Right ventricle myocardium inferior (tissue), 1 donor: Measurements from ENCODE around the gene SLC25A21. TPM values are rescaled to one million over a fixed set of nuclear protein-coding genes. Genes with fewer than 3 reads are reported as not detected.

ENCODE experiments used
- microRNA-seq: library from miRNA; unstranded; fragments of <30 nt; microRNA quantifications from one replicate; pipeline ENCODE4 v1.2.0, GENCODE V29; 2020
- total RNA-seq: library from RNA; stranded (reverse); fragmentation: NEBNext Ultra II Directional; extraction: Animal tissue kit (Norgen Biotek cat#: 25700); gene quantifications from one replicate; pipeline ENCODE4 v1.2.1, GENCODE V29; 2021
- donor health status: DM: no; HTN: yes; CAD: no; lungs with severe emphysema.

Gene SLC25A21
- total RNA-seq, 1 donor from 2014 or later, result 0.76 TPM

Small RNA genes within 50 kb of the gene (microRNA-seq; reads per million reads assigned to microRNA genes)
- not detected for gene MIR4503

Other genes with a start within 250 kb of the SLC25A21 start
- 7.0 TPM for gene MIPOL1, start 25.3 kb upstream of the SLC25A21 start, total RNA-seq